ENCODE measurements around the gene URB1.
"Not testable (repeated sequence)": the region's sequence is repeated elsewhere in the genome, so short reads cannot be mapped to it uniquely, and the experiment has no call there.

URB1 gene

GRCh38 chr21:32378956-32379355 lies 13.9 kb downstream of the URB1 start:
- DNase-seq (ENCODE audit: insufficient read length, low spot score) (no peak), FAIRE-seq (no peak)

- FAIRE-seq: no peak
These were observed 14.8 kb downstream of the URB1 start for GRCh38 chr21:32377991-32378390.

GRCh38 chr21:32377506-32377905 lies 15.3 kb downstream of the URB1 start:
- DNase-seq (ENCODE audit: insufficient read length, low spot score): no peak

More at GRCh38 chr21:32377991-32378390, 14.8 kb downstream of the URB1 start:
- no peak for DNase-seq (ENCODE audit: insufficient read length, low spot score)

GRCh38 chr21:32372755-32373154 lies 20.1 kb downstream of the URB1 start:
- FAIRE-seq: no peak
- no peak for DNase-seq (ENCODE audit: insufficient read length, low spot score)

More at GRCh38 chr21:32377506-32377905, 15.3 kb downstream of the URB1 start:
- FAIRE-seq: no peak

- FAIRE-seq (no peak), DNase-seq (ENCODE audit: insufficient read length, low spot score) (no peak)
These were observed 20.9 kb downstream of the URB1 start for GRCh38 chr21:32371913-32372314.

GRCh38 chr21:32370998-32371766 lies 21.6 kb downstream of the URB1 start:
- no peak for FAIRE-seq
- DNase-seq (ENCODE audit: insufficient read length, low spot score): no peak

GRCh38 chr21:32368961-32369360 lies 23.9 kb downstream of the URB1 start:
- not testable (repeated sequence) for DNase-seq (ENCODE audit: insufficient read length, low spot score); FAIRE-seq

- FAIRE-seq (no peak), DNase-seq (ENCODE audit: insufficient read length, low spot score) (no peak)
These were observed 24.4 kb downstream of the URB1 start for GRCh38 chr21:32368386-32368785.

- DNase-seq (ENCODE audit: insufficient read length, low spot score) (no peak), FAIRE-seq (no peak)
These were observed 25.7 kb downstream of the URB1 start for GRCh38 chr21:32367158-32367557.

- DNase-seq (ENCODE audit: insufficient read length, low spot score) (no peak), FAIRE-seq (no peak)
These were observed 26.6 kb downstream of the URB1 start for GRCh38 chr21:32366191-32366590.

- DNase-seq (ENCODE audit: insufficient read length, low spot score) (no peak), FAIRE-seq (no peak)
These were observed 28.0 kb downstream of the URB1 start for GRCh38 chr21:32364796-32365195.

GRCh38 chr21:32364387-32364786 lies 28.4 kb downstream of the URB1 start:
- FAIRE-seq: no peak

GRCh38 chr21:32360401-32360975 lies 32.3 kb downstream of the URB1 start:
- FAIRE-seq: no peak
- DNase-seq (ENCODE audit: insufficient read length, low spot score): no peak

More at GRCh38 chr21:32364387-32364786, 28.4 kb downstream of the URB1 start:
- DNase-seq (ENCODE audit: insufficient read length, low spot score): no peak

- no peak for DNase-seq (ENCODE audit: insufficient read length, low spot score)
- FAIRE-seq: no peak
These were observed 33.0 kb downstream of the URB1 start for GRCh38 chr21:32359719-32360260.

GRCh38 chr21:32356874-32357395 lies 35.9 kb downstream of the URB1 start:
- DNase-seq (ENCODE audit: insufficient read length, low spot score) (no peak), FAIRE-seq (no peak)

GRCh38 chr21:32353002-32353711 lies 39.7 kb downstream of the URB1 start:
- FAIRE-seq (no peak), DNase-seq (ENCODE audit: insufficient read length, low spot score) (no peak)

- FAIRE-seq: no peak
- DNase-seq (ENCODE audit: insufficient read length, low spot score): no peak
These were observed 40.3 kb downstream of the URB1 start for GRCh38 chr21:32352526-32352925.

GRCh38 chr21:32351428-32351827 lies 41.4 kb downstream of the URB1 start:
- DNase-seq (ENCODE audit: insufficient read length, low spot score): no peak
- no peak for FAIRE-seq

GRCh38 chr21:32350981-32351380 lies 41.8 kb downstream of the URB1 start:
- FAIRE-seq (no peak), DNase-seq (ENCODE audit: insufficient read length, low spot score) (no peak)

GRCh38 chr21:32350211-32350980 lies 42.4 kb downstream of the URB1 start:
- DNase-seq (ENCODE audit: insufficient read length, low spot score): no peak
- FAIRE-seq: no peak
